Retina (tissue), 1 donor: ENCODE measurements around the gene LINGO4.
"Not testable (repeated sequence)": the region's sequence is repeated elsewhere in the genome, so short reads cannot be mapped to it uniquely, and the experiment has no call there.

Source experiments
- DNase-seq: peaks from one replicate; pipeline ENCODE4 v3.0.0-alpha.2; 2016

Gene LINGO4

GRCh38 chr1:151780736-151781135 lies 24.5 kb downstream of the LINGO4 start:
- not testable (repeated sequence) for DNase-seq

- no peak for DNase-seq
Observed at GRCh38 chr1:151779852-151780251, 25.4 kb downstream of the LINGO4 start.

- no peak for DNase-seq
Observed at GRCh38 chr1:151777317-151777716, 27.9 kb downstream of the LINGO4 start.

GRCh38 chr1:151776665-151777062 lies 28.6 kb downstream of the LINGO4 start:
- no peak for DNase-seq

- no peak for DNase-seq
Observed at GRCh38 chr1:151775894-151776664, 29.1 kb downstream of the LINGO4 start.

- no peak for DNase-seq
Observed at GRCh38 chr1:151774256-151774922, 30.8 kb downstream of the LINGO4 start.

- DNase-seq = no peak
Observed at GRCh38 chr1:151773702-151774101, 31.5 kb downstream of the LINGO4 start.

- not testable (repeated sequence) for DNase-seq
Observed at GRCh38 chr1:151769270-151769669, 35.9 kb downstream of the LINGO4 start.

GRCh38 chr1:151768351-151769066 lies 36.7 kb downstream of the LINGO4 start:
- DNase-seq = not testable (repeated sequence)

- DNase-seq = no peak
Observed at GRCh38 chr1:151763990-151764389, 41.2 kb downstream of the LINGO4 start.

- DNase-seq = peak; percentile 93
Observed at GRCh38 chr1:151762941-151763921, 42.0 kb downstream of the LINGO4 start, which contains the start of gene MRPL9. MRPL9 (minus strand) TSS chr1:151763496; CDS start chr1:151763479, 17 bp downstream.

- no peak for DNase-seq
Observed at GRCh38 chr1:151760597-151761385, 44.4 kb downstream of the LINGO4 start.

- DNase-seq = no peak
Observed at GRCh38 chr1:151759241-151759640, 46.0 kb downstream of the LINGO4 start.

GRCh38 chr1:151756291-151756690 lies 48.9 kb downstream of the LINGO4 start:
- DNase-seq = no peak
